Astrocyte (in vitro differentiated cells and primary cell): ENCODE results near the gene SQSTM1.

Source experiments
- CTCF ChIP-seq: IDR thresholded peaks from 2 replicates; pipeline ENCODE4 v1.5.1; 2011; ENCODE audit warnings: low read depth, mild to moderate bottlenecking, inconsistent platforms, low read length, moderate library complexity; ENCODE audit not compliant: insufficient read depth
- EZH2 ChIP-seq: IDR thresholded peaks from 2 replicates; pipeline ENCODE4 v1.6.1; 2012; ENCODE audit warnings: mild to moderate bottlenecking, low read length, inconsistent platforms; ENCODE audit not compliant: insufficient read depth

GRCh38 chr5:179879690-179880010, 58.9 kb downstream of the SQSTM1 start:
- TF ChIP-seq CTCF: no peak
- TF ChIP-seq EZH2: no peak
